Right lobe of liver (tissue), 4 donors: ENCODE data around the gene TBX10.
"Not testable (repeated sequence)": the region's sequence is repeated elsewhere in the genome, so short reads cannot be mapped to it uniquely, and the experiment has no call there.

Experiments used
- POLR2A ChIP-seq: fragments of 450-650 bp; IDR thresholded peaks from one replicate; pipeline ENCODE4 v1.6.1; 2017; ENCODE audit warnings: antibody characterized with exemption, mild to moderate bottlenecking
- TF ChIP-seq, protein P1 (sequence below), 4 donors: fragments of 200-600 bp in 3 of 4; fragments of 450-650 bp in 1 of 4; IDR thresholded peaks; one replicate each; pipeline versions ENCODE4 v1.5.1 to v1.8.0; 2016 to 2022; ENCODE audit warnings: antibody characterized with exemption in 4 of 4, mild to moderate bottlenecking in 2 of 4
- donor health status: DM: no; HTN: no; CAD: no.
- donor health status: DM: no; HTN: no; CAD: no.
- donor health status: DM: no; HTN: yes; CAD: no.

DNA sequence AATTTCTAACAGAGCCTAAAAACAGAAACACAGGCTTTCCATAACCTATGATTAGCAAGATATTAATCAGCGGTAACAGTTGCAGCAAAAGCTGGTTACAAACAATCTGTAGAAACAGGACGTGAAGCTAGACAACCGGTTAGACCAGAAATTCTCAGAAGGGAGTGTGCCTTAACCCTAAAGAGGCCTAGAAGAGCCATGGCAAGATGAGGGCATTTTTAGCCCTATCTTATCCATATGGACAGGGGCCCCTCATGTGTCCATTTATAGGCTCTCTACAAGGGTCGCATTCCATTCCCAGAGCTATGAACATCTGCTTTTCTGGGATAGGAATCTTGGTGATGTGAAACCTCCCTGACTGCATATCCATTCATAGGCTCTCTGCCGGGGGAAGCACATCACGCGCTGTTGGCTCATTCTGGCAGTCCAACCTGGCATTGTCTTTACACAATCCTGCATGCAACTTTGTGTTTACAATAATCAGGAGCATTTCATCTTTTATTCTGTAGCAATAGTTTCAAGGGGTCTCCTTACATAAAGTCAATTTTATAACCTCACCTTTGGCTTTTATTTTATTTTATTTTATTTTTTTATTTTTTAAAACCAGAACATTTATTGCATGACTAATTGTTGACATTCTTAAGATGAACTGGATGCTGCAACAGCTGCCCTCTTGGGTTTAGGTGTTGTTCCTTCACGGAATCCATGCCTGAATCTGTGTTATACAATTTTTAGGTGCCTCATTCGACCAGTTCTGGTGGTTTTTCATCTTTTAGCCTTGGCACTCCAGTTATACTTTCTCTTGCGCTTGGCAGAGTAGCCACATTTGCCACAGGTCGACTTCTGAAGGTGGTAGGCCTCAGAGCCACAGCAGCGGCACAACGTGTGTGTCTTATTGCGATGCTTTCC is 42.8 kb upstream of the TBX10 start:
- TF ChIP-seq, protein P1, sequence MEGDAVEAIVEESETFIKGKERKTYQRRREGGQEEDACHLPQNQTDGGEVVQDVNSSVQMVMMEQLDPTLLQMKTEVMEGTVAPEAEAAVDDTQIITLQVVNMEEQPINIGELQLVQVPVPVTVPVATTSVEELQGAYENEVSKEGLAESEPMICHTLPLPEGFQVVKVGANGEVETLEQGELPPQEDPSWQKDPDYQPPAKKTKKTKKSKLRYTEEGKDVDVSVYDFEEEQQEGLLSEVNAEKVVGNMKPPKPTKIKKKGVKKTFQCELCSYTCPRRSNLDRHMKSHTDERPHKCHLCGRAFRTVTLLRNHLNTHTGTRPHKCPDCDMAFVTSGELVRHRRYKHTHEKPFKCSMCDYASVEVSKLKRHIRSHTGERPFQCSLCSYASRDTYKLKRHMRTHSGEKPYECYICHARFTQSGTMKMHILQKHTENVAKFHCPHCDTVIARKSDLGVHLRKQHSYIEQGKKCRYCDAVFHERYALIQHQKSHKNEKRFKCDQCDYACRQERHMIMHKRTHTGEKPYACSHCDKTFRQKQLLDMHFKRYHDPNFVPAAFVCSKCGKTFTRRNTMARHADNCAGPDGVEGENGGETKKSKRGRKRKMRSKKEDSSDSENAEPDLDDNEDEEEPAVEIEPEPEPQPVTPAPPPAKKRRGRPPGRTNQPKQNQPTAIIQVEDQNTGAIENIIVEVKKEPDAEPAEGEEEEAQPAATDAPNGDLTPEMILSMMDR (IDR thresholded peaks at IDR 0.05) = not testable (repeated sequence)
- not testable (repeated sequence) for TF ChIP-seq POLR2A
